WTC11 (cell line): ENCODE measurements around the gene ADGRL3.

Experiments used
- CREM ChIP-seq: sonication (generic); formaldehyde crosslinking; IDR thresholded peaks from 2 replicates; pipeline ENCODE4 v1.8.1; 2022; ENCODE audit warnings: mild to moderate bottlenecking, missing genetic modification reagents, moderate library complexity
- CTCF ChIP-seq: fragments of 200-600 bp; IDR thresholded peaks from 2 replicates; pipeline ENCODE4 v1.8.0; 2022; ENCODE audit warnings: antibody characterized with exemption
- ELF4 ChIP-seq: sonication (generic); formaldehyde crosslinking; IDR thresholded peaks from 2 replicates; pipeline ENCODE4 v1.8.1; 2022; ENCODE audit warnings: low read depth, mild to moderate bottlenecking, moderate library complexity, missing genetic modification reagents
- FOXJ3 ChIP-seq: sonication (generic); formaldehyde crosslinking; IDR thresholded peaks from 2 replicates; pipeline ENCODE4 v1.9.0; 2021; ENCODE audit warnings: missing genetic modification reagents, mild to moderate bottlenecking, borderline replicate concordance
- FOXP4 ChIP-seq: sonication (generic); formaldehyde crosslinking; IDR thresholded peaks from 2 replicates; pipeline ENCODE4 v1.8.0; 2022; ENCODE audit warnings: mild to moderate bottlenecking, missing genetic modification reagents
- HMGXB4 ChIP-seq: sonication (generic); formaldehyde crosslinking; IDR thresholded peaks from 2 replicates; pipeline ENCODE4 v1.8.1; 2023; ENCODE audit warnings: mild to moderate bottlenecking, moderate library complexity, missing genetic modification reagents
- MAX ChIP-seq: sonication (generic); formaldehyde crosslinking; IDR thresholded peaks from 2 replicates; pipeline ENCODE4 v1.8.0; 2022; ENCODE audit warnings: mild to moderate bottlenecking, missing genetic modification reagents
- MXD4 ChIP-seq: fragments of 250-450 bp; sonication (Bioruptor Pico); IDR thresholded peaks from 2 replicates; pipeline ENCODE4 v1.8.0; 2021; ENCODE audit warnings: mild to moderate bottlenecking, moderate library complexity, borderline replicate concordance
- NFE2L1 ChIP-seq: sonication (generic); formaldehyde crosslinking; IDR thresholded peaks from 2 replicates; pipeline ENCODE4 v1.8.1; 2023; ENCODE audit warnings: missing genetic modification reagents
- SMAD4 ChIP-seq: sonication (generic); formaldehyde crosslinking; IDR thresholded peaks from 2 replicates; pipeline ENCODE4 v1.8.0; 2022; ENCODE audit warnings: mild to moderate bottlenecking, missing genetic modification reagents
- ZNF121 ChIP-seq: sonication (generic); formaldehyde crosslinking; IDR thresholded peaks from 2 replicates; pipeline ENCODE4 v1.8.0; 2023; ENCODE audit warnings: missing genetic modification reagents
- ZNF281 ChIP-seq: sonication (generic); formaldehyde crosslinking; IDR thresholded peaks from 2 replicates; pipeline ENCODE4 v1.8.0; 2023; ENCODE audit warnings: mild to moderate bottlenecking, missing genetic modification reagents
- ZSCAN18 ChIP-seq: fragments of 250-450 bp; sonication (Bioruptor Pico); IDR thresholded peaks from 2 replicates; pipeline ENCODE4 v2.1.2; 2022; ENCODE audit warnings: mild to moderate bottlenecking, moderate library complexity

- no peak for TF ChIP-seq SMAD4 (CRISPR knock-in tag)
- TF ChIP-seq CREM (CRISPR knock-in tag): no peak
- TF ChIP-seq MAX (CRISPR knock-in tag): no peak
- no peak for TF ChIP-seq FOXP4 (CRISPR knock-in tag)
- TF ChIP-seq CTCF: no peak
- TF ChIP-seq NFE2L1 (CRISPR knock-in tag): no peak
- no peak for TF ChIP-seq MXD4 (CRISPR knock-in tag)
- no peak for TF ChIP-seq ZNF121
- no peak for TF ChIP-seq ELF4 (CRISPR knock-in tag)
- TF ChIP-seq ZSCAN18 (CRISPR knock-in tag): no peak
- no peak for TF ChIP-seq ZNF281 (CRISPR knock-in tag)
- no peak for TF ChIP-seq FOXJ3 (CRISPR knock-in tag)
- TF ChIP-seq HMGXB4 (CRISPR knock-in tag): no peak
These were observed 243.8 kb downstream of the ADGRL3 start for GRCh38 chr4:61443813-61444510.
